Astrocyte (in vitro differentiated cells and primary cell): ENCODE data around the gene STARD13. TPM values are rescaled to one million over a fixed set of nuclear protein-coding genes. Genes with fewer than 3 reads are reported as not detected.

Source experiments
- DNase-seq: peaks from one replicate; pipeline ENCODE4 v3.0.0-alpha.2; 2010; ENCODE audit warnings: low read depth
- FAIRE-seq: peaks from 2 replicates; lab custom pipeline; 2011; peaks lifted over from hg19 to GRCh38; lab: Jason Lieb, UNC
- H2AFZ ChIP-seq: 2 replicates; pipeline ENCODE4 v1.6.0; 2012; ENCODE audit warnings: low read depth, low read length, inconsistent platforms
- H3K27ac ChIP-seq: 2 replicates; pipeline ENCODE4 v1.5.1; 2011; ENCODE audit warnings: low read depth, low read length, inconsistent platforms
- H3K27me3 ChIP-seq: 2 replicates; pipeline ENCODE4 v1.6.0; 2011; ENCODE audit warnings: low read length, inconsistent platforms; ENCODE audit not compliant: insufficient read depth
- H3K36me3 ChIP-seq: 2 replicates; pipeline ENCODE4 v1.5.1; 2011; ENCODE audit warnings: low read length, inconsistent platforms; ENCODE audit not compliant: insufficient read depth
- H3K4me1 ChIP-seq: 2 replicates; pipeline ENCODE4 v1.5.1; 2011; ENCODE audit warnings: low read length, inconsistent platforms; ENCODE audit not compliant: insufficient read depth
- H3K4me2 ChIP-seq: 2 replicates; pipeline ENCODE4 v1.6.0; 2012; ENCODE audit warnings: low read length, inconsistent platforms
- H3K4me3 ChIP-seq: 2 replicates; pipeline ENCODE4 v1.5.1; 2011; ENCODE audit warnings: low read depth, mild to moderate bottlenecking, low read length, inconsistent platforms; ENCODE audit not compliant: insufficient read depth
- H3K79me2 ChIP-seq: 2 replicates; pipeline ENCODE4 v1.6.0; 2012; ENCODE audit warnings: mild to moderate bottlenecking, low read length, inconsistent platforms; ENCODE audit not compliant: insufficient read depth
- H3K9ac ChIP-seq: 2 replicates; pipeline ENCODE4 v1.6.0; 2012; ENCODE audit warnings: mild to moderate bottlenecking, low read length, inconsistent platforms
- H3K9me3 ChIP-seq: 2 replicates; pipeline ENCODE4 v1.5.1; 2012; ENCODE audit warnings: low read depth, mild to moderate bottlenecking, low read length, inconsistent platforms; ENCODE audit not compliant: insufficient read depth
- H4K20me1 ChIP-seq: 2 replicates; pipeline ENCODE4 v1.6.0; 2012; ENCODE audit warnings: low read length, inconsistent platforms; ENCODE audit not compliant: insufficient read depth
- H3K27ac Mint-ChIP-seq: one replicate; pipeline ENCODE4 v1.8.0; 2021; ENCODE audit warnings: mild to moderate bottlenecking, mixed read lengths; ENCODE audit not compliant: unreplicated experiment
- H3K27me3 Mint-ChIP-seq: one replicate; pipeline ENCODE4 v1.8.0; 2021; ENCODE audit warnings: low read depth, mixed read lengths; ENCODE audit not compliant: unreplicated experiment
- H3K36me3 Mint-ChIP-seq: one replicate; pipeline ENCODE4 v1.8.0; 2021; ENCODE audit warnings: low read depth, mixed read lengths; ENCODE audit not compliant: unreplicated experiment
- H3K4me1 Mint-ChIP-seq: one replicate; pipeline ENCODE4 v1.8.0; 2021; ENCODE audit warnings: low read depth, mixed read lengths; ENCODE audit not compliant: unreplicated experiment
- H3K4me3 Mint-ChIP-seq: one replicate; pipeline ENCODE4 v1.8.0; 2021; ENCODE audit warnings: mild to moderate bottlenecking, moderate library complexity, mixed read lengths; ENCODE audit not compliant: unreplicated experiment
- H3K9me3 Mint-ChIP-seq: one replicate; pipeline ENCODE4 v1.8.0; 2021; ENCODE audit warnings: mild to moderate bottlenecking, mixed read lengths; ENCODE audit not compliant: unreplicated experiment
- EZH2 ChIP-seq: IDR thresholded peaks from 2 replicates; pipeline ENCODE4 v1.6.1; 2012; ENCODE audit warnings: mild to moderate bottlenecking, low read length, inconsistent platforms; ENCODE audit not compliant: insufficient read depth
- total RNA-seq: library from RNA; stranded (reverse); gene quantifications from 2 replicates; pipeline ENCODE4 v1.2.1, GENCODE V29; 2021
- TF ChIP-seq, protein P1 (sequence below): IDR thresholded peaks from 2 replicates; pipeline ENCODE4 v1.5.1; 2011; ENCODE audit warnings: low read depth, mild to moderate bottlenecking, inconsistent platforms, low read length, moderate library complexity; ENCODE audit not compliant: insufficient read depth

The STARD13 gene
- total RNA-seq, 1 donor from 2014 or later = 30.1 TPM

DNA sequence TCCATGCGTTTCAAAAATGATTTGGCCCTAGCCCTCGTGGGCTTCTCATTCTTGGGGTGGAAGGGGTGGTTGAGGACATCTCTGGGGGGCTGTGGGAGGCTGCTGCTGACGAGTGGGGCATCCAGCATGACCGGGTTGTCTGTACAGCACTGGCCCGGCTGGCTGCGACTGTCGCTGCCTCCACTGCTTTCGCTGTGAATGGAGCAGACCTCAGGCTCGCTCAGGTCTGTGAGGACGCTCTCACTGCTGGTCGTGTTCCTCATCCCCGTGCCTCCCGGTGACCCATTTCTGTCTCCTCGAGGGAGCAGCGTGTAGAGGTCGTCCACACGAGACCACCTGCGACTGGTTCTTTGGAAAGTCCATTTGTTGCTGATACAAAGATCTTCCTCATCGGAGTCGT is 155.7 kb downstream of the STARD13 start:
- FAIRE-seq = no peak
- peaks cover 21% of the 10 kb centered on the region for H3K79me2 ChIP-seq

DNA sequence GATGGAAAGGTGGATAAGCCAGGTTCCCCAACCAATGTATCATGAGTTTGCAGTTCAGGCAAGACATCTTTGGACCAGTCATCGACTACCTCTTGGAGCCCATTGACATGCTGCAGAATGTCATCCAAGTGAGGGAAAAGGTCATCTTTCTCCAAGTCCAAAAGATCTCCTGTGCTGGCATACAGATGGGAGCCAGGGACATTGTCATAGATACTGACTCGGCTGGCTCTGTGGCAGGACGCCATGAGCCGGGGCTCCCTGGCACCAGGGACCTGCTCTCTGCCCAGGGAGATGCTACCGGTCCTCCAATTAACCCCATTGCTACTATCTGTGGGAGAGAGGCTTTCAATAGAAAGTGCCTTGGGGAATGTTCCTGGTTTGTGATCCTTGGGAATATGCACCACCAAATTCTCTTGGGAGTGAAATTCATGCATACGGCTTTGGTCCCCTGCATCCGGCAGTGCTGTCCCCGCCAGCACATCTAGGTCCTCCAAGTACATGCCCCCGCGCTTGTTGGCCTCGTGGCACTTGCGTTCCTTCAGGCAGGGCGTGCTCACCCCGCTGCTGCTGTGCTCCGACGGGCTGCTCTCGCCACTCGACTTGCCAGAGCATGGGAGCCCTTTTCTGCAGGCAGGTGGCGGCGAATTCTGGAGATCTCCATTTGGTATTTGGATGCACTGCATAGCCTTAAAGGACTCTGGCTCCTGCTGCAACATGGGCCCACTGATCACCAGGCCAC is 156.3 kb downstream of the STARD13 start:
- Histone ChIP-seq H3K79me2 (peaks cover 19% of the 10 kb centered on the region), H3K36me3 (peaks cover 27% of the 10 kb centered on the region), H3K9me3 (no peaks in the 10 kb centered on the region), H3K27ac (no peak overlapping the region), H3K4me1 (peaks cover 26% of the 10 kb centered on the region), H3K27me3 (no peaks in the 10 kb centered on the region), H2AFZ (no peak overlapping the region), H4K20me1 (peaks cover 3% of the 10 kb centered on the region), H3K9ac (no peak overlapping the region), H3K4me2 (no peak overlapping the region), H3K4me3 (no peak overlapping the region)
- no peak overlapping the region for H3K4me3 Mint-ChIP-seq
- peaks cover 23% of the 10 kb centered on the region for H3K36me3 Mint-ChIP-seq
- no peak overlapping the region for H3K27ac Mint-ChIP-seq
- H3K9me3 Mint-ChIP-seq = peaks cover 2% of the 10 kb centered on the region
- DNase-seq (no peak), FAIRE-seq (no peak)
- H3K4me1 Mint-ChIP-seq = peaks cover 27% of the 10 kb centered on the region
- H3K27me3 Mint-ChIP-seq = no peaks in the 10 kb centered on the region
- no peak for TF ChIP-seq EZH2
- TF ChIP-seq, protein P1, sequence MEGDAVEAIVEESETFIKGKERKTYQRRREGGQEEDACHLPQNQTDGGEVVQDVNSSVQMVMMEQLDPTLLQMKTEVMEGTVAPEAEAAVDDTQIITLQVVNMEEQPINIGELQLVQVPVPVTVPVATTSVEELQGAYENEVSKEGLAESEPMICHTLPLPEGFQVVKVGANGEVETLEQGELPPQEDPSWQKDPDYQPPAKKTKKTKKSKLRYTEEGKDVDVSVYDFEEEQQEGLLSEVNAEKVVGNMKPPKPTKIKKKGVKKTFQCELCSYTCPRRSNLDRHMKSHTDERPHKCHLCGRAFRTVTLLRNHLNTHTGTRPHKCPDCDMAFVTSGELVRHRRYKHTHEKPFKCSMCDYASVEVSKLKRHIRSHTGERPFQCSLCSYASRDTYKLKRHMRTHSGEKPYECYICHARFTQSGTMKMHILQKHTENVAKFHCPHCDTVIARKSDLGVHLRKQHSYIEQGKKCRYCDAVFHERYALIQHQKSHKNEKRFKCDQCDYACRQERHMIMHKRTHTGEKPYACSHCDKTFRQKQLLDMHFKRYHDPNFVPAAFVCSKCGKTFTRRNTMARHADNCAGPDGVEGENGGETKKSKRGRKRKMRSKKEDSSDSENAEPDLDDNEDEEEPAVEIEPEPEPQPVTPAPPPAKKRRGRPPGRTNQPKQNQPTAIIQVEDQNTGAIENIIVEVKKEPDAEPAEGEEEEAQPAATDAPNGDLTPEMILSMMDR = no peak

More for the DNA sequence above, 155.7 kb downstream of the STARD13 start:
- DNase-seq = no peak
- Histone ChIP-seq H3K27ac (no peak overlapping the region), H3K9me3 (no peaks in the 10 kb centered on the region), H3K4me1 (peaks cover 20% of the 10 kb centered on the region), H4K20me1 (peaks cover 3% of the 10 kb centered on the region), H3K9ac (no peak overlapping the region), H3K36me3 (peaks cover 32% of the 10 kb centered on the region), H2AFZ (no peak overlapping the region), H3K4me3 (no peak overlapping the region), H3K27me3 (no peaks in the 10 kb centered on the region), H3K4me2 (no peak overlapping the region)
- H3K9me3 Mint-ChIP-seq = peaks cover 2% of the 10 kb centered on the region
- H3K27ac Mint-ChIP-seq = peak overlapping the region; percentile 4
- H3K4me3 Mint-ChIP-seq = no peak overlapping the region
- no peak for TF ChIP-seq EZH2
- TF ChIP-seq, protein P1 = no peak
- H3K27me3 Mint-ChIP-seq = no peaks in the 10 kb centered on the region
- peaks cover 29% of the 10 kb centered on the region for H3K36me3 Mint-ChIP-seq
- peaks cover 27% of the 10 kb centered on the region for H3K4me1 Mint-ChIP-seq

DNA sequence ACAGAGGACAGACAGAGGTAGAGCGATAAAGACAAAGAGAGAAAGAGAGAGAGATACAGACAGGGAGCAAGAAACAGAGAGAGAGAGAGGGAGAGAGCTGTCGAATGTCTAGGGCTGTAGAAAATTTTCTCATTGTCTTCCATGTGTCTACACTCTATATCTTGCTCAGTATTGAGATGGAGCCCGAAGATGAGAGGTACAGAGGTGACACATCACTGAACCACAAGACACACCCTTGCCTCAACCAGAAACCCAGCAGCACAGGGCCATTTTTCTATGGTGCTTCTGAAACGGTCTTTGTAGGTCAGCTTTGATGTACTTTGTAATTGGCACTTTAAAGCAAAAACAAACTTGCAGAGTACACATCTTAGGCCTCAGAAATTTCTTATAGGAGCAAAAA is 157.4 kb downstream of the STARD13 start:
- Mint-ChIP-seq H3K27me3 (no peaks in the 10 kb centered on the region), H3K4me1 (peaks cover 37% of the 10 kb centered on the region), H3K9me3 (peaks cover 2% of the 10 kb centered on the region), H3K4me3 (no peak overlapping the region), H3K27ac (peak overlapping the region; percentile 63), H3K36me3 (peaks cover 26% of the 10 kb centered on the region)
- Histone ChIP-seq H3K4me3 (no peak overlapping the region), H2AFZ (no peak overlapping the region), H3K36me3 (peaks cover 30% of the 10 kb centered on the region), H3K9ac (no peak overlapping the region), H3K79me2 (peaks cover 18% of the 10 kb centered on the region), H3K4me2 (no peak overlapping the region), H3K27ac (no peak overlapping the region), H3K9me3 (no peaks in the 10 kb centered on the region), H3K27me3 (no peaks in the 10 kb centered on the region), H4K20me1 (peaks cover 3% of the 10 kb centered on the region), H3K4me1 (peaks cover 36% of the 10 kb centered on the region)
- DNase-seq = no peak
- FAIRE-seq = no peak
- TF ChIP-seq, protein P1 = no peak
- TF ChIP-seq EZH2 = no peak
